HUES64 (cell line): ENCODE measurements around the gene SALL1.

Experiments used
- H3K27ac ChIP-seq: 2 replicates; pipeline ENCODE4 v1.7.0; 2013; ENCODE audit warnings: low read depth, low read length, inconsistent platforms
- H3K27me3 ChIP-seq: 2 replicates; pipeline ENCODE4 v1.6.1; 2013; ENCODE audit warnings: mild to moderate bottlenecking, low read length; ENCODE audit not compliant: insufficient read depth
- H3K36me3 ChIP-seq: 2 replicates; pipeline ENCODE4 v1.6.1; 2013; ENCODE audit warnings: mild to moderate bottlenecking, low read length; ENCODE audit not compliant: insufficient read depth
- H3K4me1 ChIP-seq: 2 replicates; pipeline ENCODE4 v1.6.1; 2013; ENCODE audit warnings: mild to moderate bottlenecking, low read length, moderate library complexity; ENCODE audit not compliant: insufficient read depth
- H3K4me3 ChIP-seq: 2 replicates; pipeline ENCODE4 v1.5.1; 2013; ENCODE audit warnings: mild to moderate bottlenecking, low read length, moderate library complexity
- H3K9ac ChIP-seq: 2 replicates; pipeline ENCODE4 v1.6.1; 2013; ENCODE audit warnings: mild to moderate bottlenecking, low read depth, low read length
- H3K9me3 ChIP-seq: 2 replicates; pipeline ENCODE4 v1.6.1; 2013; ENCODE audit warnings: low read depth, low read length; ENCODE audit not compliant: insufficient read depth
- WGBS: fragments of 150-250, 120-280 bp; methylation state at CpG from one replicate; pipeline ENCODE4 v1.1.7; 2013; ENCODE audit warnings: missing lambda C conversion rate; 5-methylcytosine and 5-hydroxymethylcytosine counted together

SALL1 gene

DNA sequence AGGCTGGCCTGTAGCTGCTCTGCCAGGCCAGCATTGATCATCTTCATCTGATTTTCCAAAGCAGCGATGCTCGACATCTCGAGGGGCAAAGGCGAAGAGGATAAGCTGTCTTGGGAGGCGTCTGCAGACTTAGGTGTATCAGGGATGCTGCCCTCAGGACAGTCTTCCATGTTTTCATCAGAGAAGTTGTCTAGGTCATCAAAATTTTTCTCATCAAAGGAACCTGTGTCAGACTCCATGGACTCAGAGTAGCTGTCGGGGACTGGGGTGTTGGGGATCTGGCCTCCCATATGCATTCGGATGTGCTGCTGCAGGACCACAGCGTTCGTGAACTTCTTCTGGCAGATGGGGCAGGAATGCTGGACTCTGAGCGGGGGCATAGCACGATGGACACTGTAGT, 11.5 kb downstream of the SALL1 start:
- H3K4me3 ChIP-seq = no peak overlapping the region
- WGBS = 87% methylated on average over 11 of the region's 11 CpGs
- peaks cover 25% of the 10 kb centered on the region for H3K4me1 ChIP-seq
- no peaks in the 10 kb centered on the region for H3K27me3 ChIP-seq
- H3K9ac ChIP-seq = no peak overlapping the region
- H3K9me3 ChIP-seq = no peaks in the 10 kb centered on the region
- peaks cover 86% of the 10 kb centered on the region for H3K36me3 ChIP-seq
- no peak overlapping the region for H3K27ac ChIP-seq

DNA sequence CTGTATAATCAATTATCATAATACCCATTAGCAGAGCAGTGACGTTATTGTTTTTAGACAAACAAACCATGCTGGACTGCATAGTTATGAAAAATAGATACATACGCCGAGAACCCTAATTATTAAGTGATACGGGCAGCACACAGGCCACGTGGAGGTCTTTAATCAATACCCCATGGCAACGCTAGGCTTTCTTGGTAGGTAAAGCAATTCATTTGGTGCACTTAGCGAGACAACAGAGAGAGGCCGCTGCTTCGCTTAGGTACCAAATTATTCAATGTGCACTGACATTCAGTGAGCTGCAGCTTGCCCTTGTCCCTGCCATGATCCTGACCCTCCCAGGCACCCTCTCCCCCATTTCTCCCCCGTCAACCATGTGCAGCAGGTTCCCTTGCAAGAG, 12.9 kb downstream of the SALL1 start:
- Histone ChIP-seq H3K27me3 (no peaks in the 10 kb centered on the region), H3K9ac (no peak overlapping the region), H3K27ac (no peak overlapping the region), H3K4me1 (peaks cover 19% of the 10 kb centered on the region), H3K9me3 (no peaks in the 10 kb centered on the region), H3K36me3 (peaks cover 80% of the 10 kb centered on the region), H3K4me3 (no peak overlapping the region)
- 92% methylated on average over 10 of the region's 10 CpGs for whole genome bisulfite sequencing

GRCh38 chr16:51137097-51137496, 14.0 kb downstream of the SALL1 start:
- Histone ChIP-seq H3K36me3 (peaks cover 69% of the 10 kb centered on the region), H3K4me1 (peaks cover 18% of the 10 kb centered on the region), H3K9me3 (no peaks in the 10 kb centered on the region), H3K27me3 (no peaks in the 10 kb centered on the region), H3K4me3 (no peak overlapping the region), H3K9ac (no peak overlapping the region), H3K27ac (no peak overlapping the region)
- WGBS = 93% methylated on average over 18 of the region's 18 CpGs

DNA sequence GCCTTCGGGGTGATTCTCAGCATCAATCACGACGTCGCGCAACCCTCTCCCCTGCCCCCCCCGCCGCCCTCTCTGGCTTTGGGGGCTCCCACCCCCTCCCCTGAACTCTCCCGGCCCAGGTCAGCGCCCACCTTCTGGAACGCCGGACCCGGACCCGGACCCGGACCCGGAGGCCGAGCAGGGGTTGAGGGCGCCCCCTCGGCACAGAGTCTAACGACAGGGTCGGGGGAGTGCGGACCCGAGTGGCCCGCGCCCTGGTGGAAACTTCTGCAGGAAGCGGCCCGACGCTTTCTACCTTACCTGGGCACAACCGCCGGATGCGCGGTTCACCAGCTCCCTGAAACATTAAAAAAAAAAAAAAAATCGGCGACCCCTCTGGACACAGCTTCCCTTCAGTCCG, 16.2 kb downstream of the SALL1 start:
- Histone ChIP-seq H3K9ac (no peak overlapping the region), H3K36me3 (peaks cover 49% of the 10 kb centered on the region)
- WGBS = 93% methylated on average over 31 of the region's 34 CpGs

GRCh38 chr16:51134269-51134812, 16.7 kb downstream of the SALL1 start:
- peak overlapping the region; percentile 52 for H3K4me3 ChIP-seq
- H3K9ac ChIP-seq = peak overlapping the region; percentile 8; the same call in 1 of the 2 replicates
- no peaks in the 10 kb centered on the region for H3K9me3 ChIP-seq
- H3K36me3 ChIP-seq = peaks cover 44% of the 10 kb centered on the region
- peak overlapping the region; percentile 46; the same call in 1 of the 2 replicates for H3K27ac ChIP-seq
- 82% methylated on average over 44 of the region's 44 CpGs for WGBS
- H3K4me1 ChIP-seq = peaks cover 18% of the 10 kb centered on the region
- no peaks in the 10 kb centered on the region for H3K27me3 ChIP-seq

More for the DNA sequence above, 16.2 kb downstream of the SALL1 start:
- Histone ChIP-seq H3K9me3 (no peaks in the 10 kb centered on the region), H3K4me3 (peak overlapping the region; percentile 52), H3K27ac (no peak overlapping the region), H3K27me3 (no peaks in the 10 kb centered on the region), H3K4me1 (peaks cover 18% of the 10 kb centered on the region)

GRCh38 chr16:51133688-51134087, 17.4 kb downstream of the SALL1 start:
- H3K4me1 ChIP-seq = peaks cover 24% of the 10 kb centered on the region
- peak overlapping the region; percentile 69; the same call in 1 of the 2 replicates for H3K27ac ChIP-seq
- H3K9me3 ChIP-seq = no peaks in the 10 kb centered on the region
- H3K27me3 ChIP-seq = no peaks in the 10 kb centered on the region
- H3K4me3 ChIP-seq = peak overlapping the region; percentile 52
- H3K9ac ChIP-seq = 0 out of 2 replicates have a peak overlapping the region, but pooled peaks have one; percentile 27
- 14% methylated on average over 12 of the region's 12 CpGs for WGBS
- peaks cover 37% of the 10 kb centered on the region for H3K36me3 ChIP-seq

DNA sequence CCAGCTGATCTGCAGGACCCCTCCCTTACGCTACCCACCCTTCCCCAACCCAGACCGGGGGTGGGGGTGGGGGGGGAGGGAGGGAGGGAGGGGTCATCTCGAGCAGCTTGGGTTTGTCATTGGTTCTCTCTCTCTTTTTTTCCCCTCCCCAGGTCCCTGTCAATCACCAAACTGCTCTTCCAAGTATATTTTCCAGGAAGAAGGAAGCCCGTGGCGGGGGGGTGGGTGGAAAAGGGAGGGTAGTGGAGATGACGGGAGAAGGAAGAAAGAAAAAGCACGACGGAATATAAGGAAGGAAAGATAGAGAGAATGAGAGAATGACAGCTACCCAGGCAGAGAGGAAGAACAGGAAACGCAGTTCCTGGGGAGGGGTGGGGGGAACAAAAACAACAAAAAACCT, 17.9 kb downstream of the SALL1 start:
- Histone ChIP-seq H3K9me3 (no peaks in the 10 kb centered on the region), H3K36me3 (peaks cover 32% of the 10 kb centered on the region), H3K4me1 (peaks cover 24% of the 10 kb centered on the region), H3K4me3 (peak overlapping the region; percentile 52), H3K27ac (peak overlapping the region; percentile 69; the same call in 1 of the 2 replicates), H3K27me3 (no peaks in the 10 kb centered on the region), H3K9ac (no peak overlapping the region)
- WGBS = 2% methylated on average over 5 of the region's 9 CpGs

DNA sequence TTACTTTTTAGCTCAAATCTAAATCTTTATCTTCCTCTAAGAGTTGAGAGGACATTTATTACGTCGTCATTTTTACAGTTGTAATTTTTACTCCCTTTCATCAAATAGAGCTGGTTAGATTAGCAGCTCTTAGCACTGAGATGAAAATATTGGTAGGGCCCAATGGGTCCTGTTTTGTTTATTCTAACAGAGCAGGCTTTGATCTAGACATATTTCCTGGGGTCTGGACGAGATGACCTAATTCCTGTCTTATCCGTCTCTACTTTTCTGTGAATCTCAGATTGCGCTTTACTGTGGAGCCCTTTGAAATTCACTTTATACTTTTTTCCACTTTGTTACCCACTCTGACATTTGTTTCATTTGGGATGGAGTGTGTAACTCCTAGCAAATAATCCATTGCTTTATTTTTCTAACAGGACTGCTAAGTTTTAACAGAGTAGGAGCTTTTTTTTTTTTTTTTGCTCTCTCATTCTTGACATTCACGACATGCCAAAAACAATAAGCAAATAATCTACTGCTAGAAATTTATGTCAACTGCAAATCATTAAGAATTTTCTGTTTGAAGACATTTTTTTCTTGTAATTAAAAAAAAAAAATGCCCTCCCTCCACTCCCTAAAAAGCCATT, 18.5 kb downstream of the SALL1 start:
- Histone ChIP-seq H3K9me3 (no peaks in the 10 kb centered on the region), H3K27me3 (no peaks in the 10 kb centered on the region), H3K4me1 (peaks cover 24% of the 10 kb centered on the region), H3K9ac (no peak overlapping the region), H3K4me3 (peak overlapping the region; percentile 15; the same call in 1 of the 2 replicates), H3K36me3 (peaks cover 26% of the 10 kb centered on the region), H3K27ac (no peak overlapping the region)
- WGBS = 63% methylated on average over 3 of the region's 6 CpGs

- no peak overlapping the region for H3K4me3 ChIP-seq
- no peak overlapping the region for H3K9ac ChIP-seq
- no peak overlapping the region for H3K27ac ChIP-seq
- no peaks in the 10 kb centered on the region for H3K27me3 ChIP-seq
- H3K4me1 ChIP-seq = peaks cover 24% of the 10 kb centered on the region
- peaks cover 16% of the 10 kb centered on the region for H3K36me3 ChIP-seq
- H3K9me3 ChIP-seq = no peaks in the 10 kb centered on the region
- WGBS = 95% methylated on average over 11 of the region's 11 CpGs
Measured at GRCh38 chr16:51131619-51132018, 19.5 kb downstream of the SALL1 start.

DNA sequence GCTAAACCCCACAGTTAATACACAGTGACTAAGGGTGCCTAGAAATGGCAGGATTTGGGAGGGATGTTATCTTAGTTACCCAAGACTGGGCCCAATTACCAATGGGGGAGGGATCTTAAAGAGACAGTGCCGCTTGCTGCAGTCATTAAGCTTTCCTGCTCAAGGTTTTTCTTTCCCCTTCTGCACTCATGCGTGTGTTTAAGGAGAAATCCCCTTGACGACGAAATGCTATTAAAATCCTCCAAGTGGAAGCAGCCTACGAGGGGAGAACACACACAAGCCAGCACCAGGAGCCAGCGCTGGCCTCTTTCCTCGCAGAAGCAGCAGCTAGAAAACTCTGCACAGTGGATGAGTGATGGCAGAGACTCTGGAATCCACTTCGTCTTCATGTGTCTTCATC, 22.0 kb downstream of the SALL1 start:
- H3K27me3 ChIP-seq = no peaks in the 10 kb centered on the region
- peaks cover 20% of the 10 kb centered on the region for H3K4me1 ChIP-seq
- H3K9me3 ChIP-seq = no peaks in the 10 kb centered on the region
- no peaks in the 10 kb centered on the region for H3K36me3 ChIP-seq
- WGBS = 69% methylated on average over 8 of the region's 8 CpGs
- H3K27ac ChIP-seq = no peak overlapping the region
- no peak overlapping the region for H3K9ac ChIP-seq
- no peak overlapping the region for H3K4me3 ChIP-seq

DNA sequence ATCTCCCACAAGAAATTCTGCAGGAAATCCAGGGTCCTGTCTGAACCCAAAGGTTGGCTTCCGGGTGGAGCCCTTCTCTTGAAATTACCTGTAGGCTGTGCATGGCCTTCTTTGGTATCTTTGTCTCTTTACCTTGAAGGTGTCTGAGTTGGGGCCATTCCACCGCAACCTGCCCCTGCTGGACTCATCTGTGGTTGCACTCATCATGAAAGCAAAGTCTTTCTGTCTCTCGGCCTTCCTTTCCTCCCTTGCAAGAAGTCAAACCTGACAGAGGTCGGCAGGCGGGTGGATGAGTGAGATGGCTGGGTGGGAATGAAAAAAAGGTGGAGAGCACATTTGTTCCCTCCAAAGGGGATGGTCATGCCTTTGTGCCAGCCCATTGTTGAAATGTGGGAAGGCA, 25.1 kb downstream of the SALL1 start:
- 83% methylated on average over 5 of the region's 5 CpGs for WGBS
- no peaks in the 10 kb centered on the region for H3K27me3 ChIP-seq
- H3K9me3 ChIP-seq = no peaks in the 10 kb centered on the region
- no peak overlapping the region for H3K4me3 ChIP-seq
- H3K36me3 ChIP-seq = no peaks in the 10 kb centered on the region
- peaks cover 22% of the 10 kb centered on the region for H3K4me1 ChIP-seq
- no peak overlapping the region for H3K27ac ChIP-seq
- H3K9ac ChIP-seq = no peak overlapping the region
